Esophagus muscularis mucosa (tissue), 4 donors: ENCODE results near the gene LSM3. TPM values are rescaled to one million over a fixed set of nuclear protein-coding genes. Genes with fewer than 3 reads are reported as not detected.
A peak's percentile ranks its signal among the peaks of the same experiment; 100 is the strongest.

ENCODE experiments used
- DNase-seq: peaks from one replicate; pipeline ENCODE4 v3.0.0-alpha.2; 2017; ENCODE audit errors: extremely low spot score
- H3K27ac ChIP-seq, 4 donors: fragments of 200-600 bp; sonication (generic); replicated peaks in 1 of 4; 1 replicate in 3 of 4; 2 replicates in 1 of 4; pipeline ENCODE4 v1.5.1; 2016 to 2019; ENCODE audit warnings: mild to moderate bottlenecking in 1 of 4
- H3K27me3 ChIP-seq, 4 donors: fragments of 200-600 bp; sonication (generic); one replicate each; pipeline versions ENCODE4 v1.5.1 to v1.6.0; 2016 to 2019
- H3K36me3 ChIP-seq, 4 donors: fragments of 200-600 bp; sonication (generic); one replicate each; pipeline ENCODE4 v1.5.1; 2016 to 2019
- H3K4me1 ChIP-seq, 4 donors: fragments of 200-600 bp; sonication (generic); one replicate each; pipeline ENCODE4 v1.5.1; 2016 to 2019
- H3K4me3 ChIP-seq, 4 donors: fragments of 200-600 bp; sonication (generic); 1 replicate in 2 of 4; 2 replicates in 2 of 4; pipeline ENCODE4 v1.5.1; 2016 to 2019; ENCODE audit warnings: mild to moderate bottlenecking in 4 of 4, moderate library complexity in 1 of 4
- H3K9me3 ChIP-seq, 4 donors: fragments of 200-600 bp; sonication (generic); 1 replicate in 3 of 4; 2 replicates in 1 of 4; pipeline ENCODE4 v1.5.1; 2016 to 2019
- CTCF ChIP-seq, 3 experiments: fragments of 200-600 bp in 2 of 3; fragments of 450-650 bp in 1 of 3; sonication (generic) in 2 of 3; IDR thresholded peaks; one replicate each; pipeline ENCODE4 v1.5.1; 2017 to 2019; ENCODE audit warnings: antibody characterized with exemption in 3 of 3, mild to moderate bottlenecking in 2 of 3, moderate library complexity in 1 of 3
- EP300 ChIP-seq: sonication (generic); formaldehyde crosslinking; IDR thresholded peaks from one replicate; pipeline ENCODE4 v1.6.1; 2017; ENCODE audit warnings: antibody characterized with exemption
- POLR2A ChIP-seq: fragments of 450-650 bp; IDR thresholded peaks from one replicate; pipeline ENCODE4 v1.6.1; 2017; ENCODE audit warnings: antibody characterized with exemption, moderate library complexity, mild to moderate bottlenecking, low read depth
- POLR2AphosphoS5 ChIP-seq, 2 donors: sonication (generic); formaldehyde crosslinking; IDR thresholded peaks; one replicate each; pipeline ENCODE4 v1.6.1; 2017; ENCODE audit warnings: antibody characterized with exemption in 2 of 2
- WGBS: methylation state at CpG from one replicate; pipeline ENCODE4 v1.1.5; 2018; 5-methylcytosine and 5-hydroxymethylcytosine counted together
- intact Hi-C: fragments of 100-400 bp; cut with DNase I; formaldehyde crosslinking; loops from one replicate; pipeline ENCODE4 v1.15.1; 2023
- total RNA-seq, 4 donors: library from RNA; depleted of rRNA; stranded (reverse); fragments of >200 nt; gene quantifications; one replicate each; pipeline versions ENCODE4 v1.1.0 to v1.2.1, GENCODE V29; 2016

The LSM3 gene
- total RNA-seq, 4 donors from 2014 or later, result 8.0 to 12.0 (median 9.6) TPM

DNA sequence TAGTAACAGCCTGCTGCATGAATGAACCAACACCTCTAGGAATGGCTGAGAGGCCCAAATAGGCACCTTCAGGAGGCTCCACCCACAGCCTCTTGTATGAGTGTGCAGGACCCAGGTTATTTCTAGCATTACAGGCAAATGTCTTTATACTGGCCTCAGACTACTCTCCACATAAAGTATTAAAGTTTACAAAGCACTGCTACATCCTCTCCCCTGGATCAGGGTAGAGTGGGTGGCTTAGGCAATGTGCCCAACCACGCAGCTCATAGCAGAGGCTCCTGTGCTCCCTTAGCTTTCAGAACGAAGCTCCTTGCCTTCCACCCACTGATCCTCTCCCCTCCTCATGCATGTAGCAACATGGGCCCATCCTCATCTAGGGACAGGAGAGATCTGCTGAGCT, 37.5 kb upstream of the LSM3 start:
- no peak for TF ChIP-seq POLR2A
- DNase-seq, result no peak
- Histone ChIP-seq H3K4me1 (peaks cover 56 to 75% (median 66%) of the 10 kb centered on the region in 4 donors), H3K36me3 (peaks cover 34 to 74% (median 66%) of the 10 kb centered on the region in 4 donors), H3K27ac (peak overlapping the region; percentile 86 to 92 (median 90)), H3K4me3 (no peak overlapping the region), H3K27me3 (no peaks in the 10 kb centered on the region), H3K9me3 (no peaks in the 10 kb centered on the region)
- intact Hi-C loops, result no loop called here
- 45% methylated on average over 2 of the region's 2 CpGs for WGBS

- Histone ChIP-seq H3K9me3 (no peaks in the 10 kb centered on the region), H3K27ac (peak overlapping the region; percentile 86 to 92 (median 90)), H3K27me3 (no peaks in the 10 kb centered on the region), H3K4me1 (peaks cover 58 to 75% (median 72%) of the 10 kb centered on the region in 4 donors), H3K4me3 (no peak overlapping the region), H3K36me3 (peaks cover 32 to 74% (median 66%) of the 10 kb centered on the region in 4 donors)
- intact Hi-C loops, result no loop called here
- WGBS, result 79% methylated on average over 18 of the region's 19 CpGs
- TF ChIP-seq POLR2AphosphoS5 (IDR thresholded peaks at IDR 0.05) (no peak), POLR2A (no peak), EP300 (no peak), CTCF (IDR thresholded peaks at IDR 0.05) (no peak)
- DNase-seq, result no peak
Observed at GRCh38 chr3:14141602-14142341, 36.8 kb upstream of the LSM3 start.

- TF ChIP-seq POLR2AphosphoS5 (IDR thresholded peaks at IDR 0.05) (no peak), POLR2A (no peak), CTCF (IDR thresholded peaks at IDR 0.05) (no peak), EP300 (no peak)
- peaks cover 52 to 75% (median 69%) of the 10 kb centered on the region in 4 donors for H3K4me1 ChIP-seq
- intact Hi-C loops, result no loop called here
- no peak overlapping the region for H3K4me3 ChIP-seq
- H3K36me3 ChIP-seq, result peaks cover 39 to 74% (median 68%) of the 10 kb centered on the region in 4 donors
- WGBS, result 64% methylated on average over 8 of the region's 8 CpGs
- no peak for DNase-seq
- H3K27ac ChIP-seq, result peak overlapping the region; percentile 86 to 92 (median 90)
- H3K9me3 ChIP-seq, result no peaks in the 10 kb centered on the region
- no peaks in the 10 kb centered on the region for H3K27me3 ChIP-seq
Observed at GRCh38 chr3:14142567-14143270, 35.9 kb upstream of the LSM3 start.

GRCh38 chr3:14143271-14144225, 35.1 kb upstream of the LSM3 start:
- Histone ChIP-seq H3K4me3 (peak overlapping the region; percentile 10 to 34 (median 34)), H3K4me1 (peaks cover 52 to 82% (median 77%) of the 10 kb centered on the region in 4 donors), H3K27ac (peak overlapping the region; percentile 86 to 92 (median 90)), H3K27me3 (no peaks in the 10 kb centered on the region), H3K36me3 (peaks cover 33 to 74% (median 68%) of the 10 kb centered on the region in 4 donors), H3K9me3 (no peaks in the 10 kb centered on the region)
- no peak for DNase-seq
- intact Hi-C loops, result no loop called here
- TF ChIP-seq POLR2AphosphoS5 (IDR thresholded peaks at IDR 0.05) (peak; percentile 79 to 83), EP300 (no peak)
- 38% methylated on average over 7 of the region's 7 CpGs for WGBS

DNA sequence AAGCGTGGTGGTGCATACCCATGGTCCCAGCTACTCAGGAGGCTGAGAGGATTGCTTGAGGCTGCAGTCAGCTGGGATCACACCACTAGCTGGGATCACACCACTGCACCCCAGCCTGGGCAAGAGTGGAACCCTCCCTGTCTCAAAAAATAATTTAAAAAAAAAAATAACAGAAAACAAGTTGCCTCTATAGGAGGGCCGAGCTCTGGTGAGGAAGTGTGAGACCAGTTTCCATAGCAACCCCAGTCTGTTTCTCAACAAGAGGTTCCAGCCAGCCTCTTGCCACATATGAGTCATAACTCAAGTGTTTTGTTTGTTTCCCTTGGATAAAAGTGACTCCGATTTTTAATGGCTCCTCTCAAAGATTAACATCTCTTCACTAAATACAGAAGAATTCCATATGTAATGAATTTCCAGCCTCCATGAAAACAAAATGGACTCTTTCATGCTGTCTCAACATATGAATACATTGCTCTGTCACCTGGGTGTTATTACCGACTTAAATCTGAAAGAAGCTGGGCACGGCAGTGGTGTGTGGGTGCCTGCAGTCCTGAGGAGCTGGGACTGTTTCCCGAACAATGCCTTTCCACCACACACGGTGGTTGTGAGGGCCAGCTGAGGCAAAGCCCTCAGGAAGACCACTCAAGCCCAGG, 34.1 kb upstream of the LSM3 start:
- Histone ChIP-seq H3K27me3 (no peaks in the 10 kb centered on the region), H3K27ac (peak overlapping the region; percentile 86 to 92 (median 90)), H3K4me1 (peaks cover 52 to 83% (median 78%) of the 10 kb centered on the region in 4 donors), H3K9me3 (no peaks in the 10 kb centered on the region), H3K4me3 (peak overlapping the region; percentile 10 to 39 (median 34)), H3K36me3 (peaks cover 30 to 71% (median 65%) of the 10 kb centered on the region in 4 donors)
- 7% methylated on average over 7 of the region's 7 CpGs for WGBS
- TF ChIP-seq POLR2A, result no peak
- TF ChIP-seq EP300, result no peak
- TF ChIP-seq POLR2AphosphoS5 (IDR thresholded peaks at IDR 0.05), result peak; percentile 66 to 78
- no peak for TF ChIP-seq CTCF (IDR thresholded peaks at IDR 0.05)
- intact Hi-C loops, result no loop called here
- no peak for DNase-seq
